Measurements from ENCODE around the gene BRAT1. TPM values are rescaled to one million over a fixed set of nuclear protein-coding genes. Genes with fewer than 3 reads are reported as not detected.
A peak's percentile ranks its signal among the peaks of the same experiment; 100 is the strongest.
"Not testable (repeated sequence)": the region's sequence is repeated elsewhere in the genome, so short reads cannot be mapped to it uniquely, and the experiment has no call there.

Gene BRAT1
- total RNA-seq, 1 experiment from 2014 or later: 86.4 TPM

DNA sequence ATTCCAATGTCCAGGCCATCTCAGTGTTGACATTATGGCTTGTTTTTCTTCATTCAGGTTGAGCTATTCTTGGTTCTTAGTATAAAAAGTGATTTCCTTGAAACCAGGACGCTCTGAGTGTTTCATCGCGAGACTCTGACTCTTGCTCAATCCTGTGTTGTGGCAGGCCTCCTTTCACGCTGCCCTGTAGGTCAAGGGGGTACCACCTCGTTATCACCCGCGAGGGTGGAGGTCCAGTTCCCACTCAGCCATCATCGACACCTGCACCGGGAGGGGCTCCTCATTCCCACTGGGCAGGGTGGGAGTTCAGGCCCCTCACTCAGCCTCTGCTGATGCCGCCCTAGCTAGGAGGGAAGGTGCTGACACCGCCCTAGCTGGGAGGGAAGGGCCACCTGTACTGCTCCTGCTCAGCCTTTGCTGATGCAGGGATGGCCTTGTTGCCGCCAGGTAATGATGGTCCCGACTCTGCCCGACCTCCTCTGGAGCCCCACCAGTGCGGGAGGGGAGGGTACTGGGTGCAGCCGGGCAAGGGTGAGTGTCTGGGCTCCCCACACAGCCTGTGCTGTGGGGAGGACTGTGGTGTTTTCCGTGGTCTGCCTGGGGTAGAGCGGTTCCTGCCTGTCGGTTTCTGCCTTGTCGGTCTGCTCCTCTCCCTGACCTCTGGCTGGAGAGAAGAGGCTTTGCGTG is 19.9 kb upstream of the BRAT1 start:
- Histone ChIP-seq H3K4me3 (ENCODE audit: insufficient read depth, low read depth, low read length) (no peak overlapping the region), H3K36me3 (replicated peaks; ENCODE audit: control insufficient read depth, insufficient read depth, low read length) (no peaks in the 10 kb centered on the region), H3K27me3 (ENCODE audit: control insufficient read depth, insufficient read depth, low read length) (no peaks in the 10 kb centered on the region)
- no peak for DNase-seq

DNA sequence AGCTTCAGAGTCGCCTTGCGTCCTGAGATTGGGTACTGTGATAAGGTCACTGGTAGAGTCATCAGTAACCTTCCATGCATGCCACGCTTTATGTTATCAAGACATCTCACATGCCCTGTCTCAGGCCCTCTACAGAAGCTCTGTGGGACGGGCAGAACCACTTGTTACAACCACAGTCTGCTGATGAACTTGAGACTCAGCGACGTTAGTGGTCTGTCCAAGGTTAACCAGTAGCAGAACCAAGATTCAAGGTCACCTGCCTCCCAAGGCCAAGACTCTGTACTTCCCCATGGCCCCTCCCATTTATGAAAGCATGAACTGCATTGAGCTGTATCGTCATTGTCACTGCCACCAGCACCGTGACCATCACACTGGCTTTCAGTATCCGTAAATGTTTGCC is 18.4 kb upstream of the BRAT1 start:
- H3K36me3 ChIP-seq (replicated peaks; ENCODE audit: control insufficient read depth, insufficient read depth, low read length): no peaks in the 10 kb centered on the region
- H3K27me3 ChIP-seq (ENCODE audit: control insufficient read depth, insufficient read depth, low read length): no peaks in the 10 kb centered on the region
- no peak for DNase-seq
- H3K4me3 ChIP-seq (ENCODE audit: insufficient read depth, low read depth, low read length): no peak overlapping the region

- DNase-seq: no peak
- Histone ChIP-seq H3K27me3 (ENCODE audit: control insufficient read depth, insufficient read depth, low read length) (no peaks in the 10 kb centered on the region), H3K36me3 (replicated peaks; ENCODE audit: control insufficient read depth, insufficient read depth, low read length) (no peaks in the 10 kb centered on the region), H3K4me3 (ENCODE audit: insufficient read depth, low read depth, low read length) (no peak overlapping the region)
Observed at GRCh38 chr7:2572101-2572842, 16.9 kb upstream of the BRAT1 start.

GRCh38 chr7:2571409-2571808 is 16.1 kb upstream of the BRAT1 start:
- no peaks in the 10 kb centered on the region for H3K36me3 ChIP-seq (replicated peaks; ENCODE audit: control insufficient read depth, insufficient read depth, low read length)
- no peak for DNase-seq
- no peak overlapping the region for H3K4me3 ChIP-seq (ENCODE audit: insufficient read depth, low read depth, low read length)
- H3K27me3 ChIP-seq (ENCODE audit: control insufficient read depth, insufficient read depth, low read length): no peaks in the 10 kb centered on the region

DNA sequence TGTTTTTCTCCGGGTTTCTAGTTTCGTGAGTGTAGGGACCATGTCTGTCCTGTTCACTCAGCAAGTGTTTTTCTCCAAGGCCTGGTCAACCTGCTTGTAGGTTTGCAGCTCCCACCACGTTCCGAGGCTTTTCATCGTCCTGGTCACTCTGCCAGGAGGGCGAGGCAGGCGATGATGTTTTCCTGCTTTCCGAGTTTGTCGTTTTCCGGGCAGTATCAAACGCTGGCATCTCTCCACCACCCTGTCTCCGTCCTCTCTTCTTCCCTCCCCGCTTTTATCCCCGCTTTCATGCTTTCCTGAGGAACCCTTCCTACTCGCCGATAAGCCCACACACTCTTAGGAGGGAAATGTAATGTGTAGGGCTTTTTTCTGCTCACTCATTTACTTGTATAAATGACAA is 14.7 kb upstream of the BRAT1 start:
- Histone ChIP-seq H3K4me3 (ENCODE audit: insufficient read depth, low read depth, low read length) (no peak overlapping the region), H3K27me3 (ENCODE audit: control insufficient read depth, insufficient read depth, low read length) (no peaks in the 10 kb centered on the region), H3K36me3 (replicated peaks; ENCODE audit: control insufficient read depth, insufficient read depth, low read length) (no peaks in the 10 kb centered on the region)
- no peak for DNase-seq

DNA sequence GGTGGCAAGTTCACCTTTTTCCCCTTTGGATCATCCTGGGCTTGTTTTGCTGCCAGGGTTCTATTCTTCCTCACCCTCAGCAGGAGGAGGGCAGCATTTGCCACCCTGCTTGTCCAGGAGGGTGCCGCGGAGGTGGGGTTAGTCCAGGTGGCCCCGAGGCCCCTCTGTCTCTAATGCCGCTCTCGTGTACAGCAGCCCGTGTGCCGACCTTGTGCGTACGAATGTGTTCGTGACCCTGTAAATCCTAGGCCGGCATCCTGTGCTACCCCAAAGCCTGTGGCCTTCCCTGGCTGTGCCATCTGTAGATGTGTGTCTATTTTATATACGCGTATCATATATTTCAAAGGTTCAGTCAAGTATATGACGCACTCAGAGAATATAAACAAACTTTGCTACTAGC is 14.1 kb upstream of the BRAT1 start:
- no peak for DNase-seq
- Histone ChIP-seq H3K27me3 (ENCODE audit: control insufficient read depth, insufficient read depth, low read length) (no peaks in the 10 kb centered on the region), H3K36me3 (replicated peaks; ENCODE audit: control insufficient read depth, insufficient read depth, low read length) (no peaks in the 10 kb centered on the region), H3K4me3 (ENCODE audit: insufficient read depth, low read depth, low read length) (no peak overlapping the region)

- no peak for DNase-seq
- Histone ChIP-seq H3K36me3 (replicated peaks; ENCODE audit: control insufficient read depth, insufficient read depth, low read length) (no peaks in the 10 kb centered on the region), H3K27me3 (ENCODE audit: control insufficient read depth, insufficient read depth, low read length) (no peaks in the 10 kb centered on the region), H3K4me3 (ENCODE audit: insufficient read depth, low read depth, low read length) (no peak overlapping the region)
Observed at GRCh38 chr7:2568521-2569223, 13.3 kb upstream of the BRAT1 start.

GRCh38 chr7:2567679-2568278 is 12.5 kb upstream of the BRAT1 start:
- DNase-seq: peak; percentile 87
- no peaks in the 10 kb centered on the region for H3K27me3 ChIP-seq (ENCODE audit: control insufficient read depth, insufficient read depth, low read length)

DNA sequence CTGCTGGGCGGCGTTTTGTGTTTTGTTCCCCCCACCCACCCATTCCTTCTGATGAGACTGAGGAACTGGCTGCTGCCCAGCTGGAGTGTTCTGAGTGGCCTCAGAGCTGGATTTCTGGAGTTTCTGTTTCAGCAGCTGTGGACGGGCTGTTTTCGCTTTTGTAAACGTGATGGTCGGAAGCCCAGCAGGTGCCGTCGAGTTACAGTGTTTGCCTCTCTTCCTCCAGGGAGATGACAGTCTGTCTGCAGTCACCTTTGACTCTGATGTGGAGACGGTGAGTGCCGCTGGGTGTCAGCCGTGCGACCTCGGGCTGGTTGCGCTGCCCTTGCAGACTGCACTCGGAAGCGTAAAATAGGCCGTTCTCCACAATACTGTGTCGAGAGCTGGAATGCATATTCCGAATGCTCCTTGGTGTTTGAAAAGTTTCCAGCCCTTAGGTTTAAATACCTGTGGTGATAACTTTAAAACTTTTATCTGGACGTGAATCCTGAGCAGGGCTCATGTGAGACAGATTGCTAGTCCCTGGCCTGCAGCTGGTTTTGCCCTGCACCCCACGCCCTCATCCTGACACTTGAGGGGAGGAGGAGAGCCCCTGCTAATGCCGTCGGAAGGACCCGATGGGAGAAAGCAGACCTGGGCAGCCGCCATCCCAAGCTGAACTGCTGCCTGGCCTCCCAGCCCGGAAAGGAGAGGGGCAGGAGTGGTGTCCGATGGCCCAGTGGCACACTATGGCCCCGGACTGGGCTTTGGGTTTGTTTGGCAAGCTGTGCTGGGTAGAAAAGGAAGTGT is 11.8 kb upstream of the BRAT1 start:
- H3K36me3 ChIP-seq (replicated peaks; ENCODE audit: control insufficient read depth, insufficient read depth, low read length): no peaks in the 10 kb centered on the region
- peak; percentile 65 for DNase-seq
- no peaks in the 10 kb centered on the region for H3K27me3 ChIP-seq (ENCODE audit: control insufficient read depth, insufficient read depth, low read length)
- H3K4me3 ChIP-seq (ENCODE audit: insufficient read depth, low read depth, low read length): no peak overlapping the region

More at GRCh38 chr7:2567679-2568278, 12.5 kb upstream of the BRAT1 start:
- H3K4me3 ChIP-seq (ENCODE audit: insufficient read depth, low read depth, low read length): no peak overlapping the region
- H3K36me3 ChIP-seq (replicated peaks; ENCODE audit: control insufficient read depth, insufficient read depth, low read length): no peaks in the 10 kb centered on the region

DNA sequence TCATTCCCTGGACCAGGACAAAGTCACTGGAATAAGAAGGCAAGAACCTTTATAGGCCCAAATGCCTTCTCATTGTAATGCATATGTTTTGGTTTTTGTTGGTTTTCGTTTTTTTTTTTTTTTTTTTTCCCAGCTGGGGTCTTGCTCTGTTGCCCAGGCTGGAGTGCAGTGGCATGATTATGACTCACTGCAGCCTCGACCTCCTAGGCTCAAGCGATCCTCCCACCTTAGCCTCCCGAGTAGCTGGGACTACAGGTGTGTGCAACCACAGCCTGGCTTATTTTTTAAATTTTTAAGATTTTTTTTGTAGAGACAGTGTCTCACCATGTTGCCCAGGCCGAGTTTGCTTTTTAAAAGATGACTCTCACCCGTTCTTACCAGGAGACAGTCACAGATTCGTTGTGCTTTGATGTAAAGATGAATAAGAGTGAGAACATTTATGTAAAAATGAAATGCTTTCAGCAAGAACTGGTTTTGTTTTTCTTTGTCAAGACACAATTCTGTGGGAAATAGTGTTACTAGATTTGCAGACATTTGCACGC is 11.1 kb upstream of the BRAT1 start:
- Histone ChIP-seq H3K4me3 (ENCODE audit: insufficient read depth, low read depth, low read length) (no peak overlapping the region), H3K27me3 (ENCODE audit: control insufficient read depth, insufficient read depth, low read length) (no peaks in the 10 kb centered on the region), H3K36me3 (replicated peaks; ENCODE audit: control insufficient read depth, insufficient read depth, low read length) (no peaks in the 10 kb centered on the region)
- DNase-seq: no peak

GRCh38 chr7:2564970-2565540 is 9.7 kb upstream of the BRAT1 start:
- no peak for DNase-seq
- Histone ChIP-seq H3K36me3 (replicated peaks; ENCODE audit: control insufficient read depth, insufficient read depth, low read length) (no peaks in the 10 kb centered on the region), H3K27me3 (ENCODE audit: control insufficient read depth, insufficient read depth, low read length) (no peaks in the 10 kb centered on the region), H3K4me3 (ENCODE audit: insufficient read depth, low read depth, low read length) (no peak overlapping the region)

GRCh38 chr7:2563955-2564354 is 8.6 kb upstream of the BRAT1 start:
- not testable (repeated sequence) for H3K27me3 ChIP-seq (ENCODE audit: control insufficient read depth, insufficient read depth, low read length); H3K4me3 ChIP-seq (ENCODE audit: insufficient read depth, low read depth, low read length); DNase-seq; H3K36me3 ChIP-seq (replicated peaks; ENCODE audit: control insufficient read depth, insufficient read depth, low read length)

DNA sequence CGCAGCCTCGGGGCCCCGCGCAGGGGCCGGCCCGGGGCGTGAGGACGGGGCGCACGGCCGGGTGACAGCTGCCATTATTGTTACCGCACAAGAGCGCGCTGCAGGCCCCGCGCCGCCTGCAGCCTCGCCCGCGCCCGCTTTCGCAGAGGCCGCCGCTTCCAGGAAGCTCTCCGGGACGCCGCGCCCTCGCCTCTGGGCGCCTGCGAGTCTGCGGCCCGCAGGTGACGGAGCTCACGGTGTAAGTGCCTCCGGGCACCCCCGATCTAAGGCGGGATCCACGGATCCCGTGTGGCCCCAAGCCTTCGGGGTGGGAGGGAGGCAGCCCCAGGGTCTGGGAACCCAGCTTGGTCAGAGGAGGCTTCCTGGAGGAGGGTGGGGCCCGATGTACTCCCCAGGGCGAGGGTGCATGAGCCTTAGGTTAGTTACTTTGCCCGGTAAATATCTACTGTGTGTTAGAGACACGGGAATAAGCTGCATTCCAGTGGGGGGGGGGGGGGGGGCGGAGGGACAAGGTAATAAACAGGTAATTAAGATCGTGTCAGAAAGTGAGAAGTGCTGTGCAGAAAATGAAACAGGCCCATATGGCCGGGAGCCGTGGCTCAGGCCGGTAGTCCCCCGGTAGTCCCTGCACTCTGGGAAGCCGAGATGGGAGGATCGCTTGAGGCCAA is 4.1 kb upstream of the BRAT1 start:
- DNase-seq: no peak
- H3K36me3 ChIP-seq (replicated peaks; ENCODE audit: control insufficient read depth, insufficient read depth, low read length): no peaks in the 10 kb centered on the region
- H3K27me3 ChIP-seq (ENCODE audit: control insufficient read depth, insufficient read depth, low read length): no peaks in the 10 kb centered on the region
- H3K4me3 ChIP-seq (ENCODE audit: insufficient read depth, low read depth, low read length): peak overlapping the region; percentile 63
